Ascending aorta (tissue), 2 donors: ENCODE data around the gene TTLL11. TPM values are rescaled to one million over a fixed set of nuclear protein-coding genes. Genes with fewer than 3 reads are reported as not detected.

ENCODE experiments used
- DNase-seq, 2 donors: peaks; one replicate each; pipeline ENCODE4 v3.0.0-alpha.2; 2019; ENCODE audit warnings: low spot score in 2 of 2
- H3K27ac ChIP-seq, 2 donors: fragments of 200-600 bp; sonication (generic); one replicate each; pipeline ENCODE4 v1.5.1; 2016 to 2017; ENCODE audit warnings: mild to moderate bottlenecking in 1 of 2
- H3K27me3 ChIP-seq: fragments of 200-600 bp; sonication (generic); one replicate; pipeline ENCODE4 v1.5.1; 2017
- H3K36me3 ChIP-seq, 2 donors: fragments of 200-600 bp; sonication (generic); one replicate each; pipeline ENCODE4 v1.5.1; 2016
- H3K4me1 ChIP-seq, 2 donors: fragments of 200-600 bp; sonication (generic); one replicate each; pipeline ENCODE4 v1.5.1; 2016 to 2017; ENCODE audit warnings: mild to moderate bottlenecking in 1 of 2
- H3K4me3 ChIP-seq, 2 donors: fragments of 200-600 bp; sonication (generic); one replicate each; pipeline ENCODE4 v1.5.1; 2016 to 2017; ENCODE audit warnings: mild to moderate bottlenecking in 1 of 2
- H3K9me3 ChIP-seq, 2 donors: fragments of 200-600 bp; sonication (generic); one replicate each; pipeline ENCODE4 v1.5.1; 2016
- intact Hi-C: fragments of 100-400 bp; cut with DNase I; formaldehyde crosslinking; loops from one replicate; pipeline ENCODE4 v1.15.1; 2023
- total RNA-seq: library from RNA; depleted of rRNA; stranded (reverse); fragments of >200 nt; gene quantifications from one replicate; pipeline ENCODE4 v1.1.0, GENCODE V29; 2016
- TF ChIP-seq, protein P1 (sequence below), 3 experiments: fragments of 200-600 bp in 2 of 3; fragments of 450-650 bp in 1 of 3; sonication (generic) in 2 of 3; IDR thresholded peaks; one replicate each; pipeline ENCODE4 v1.5.1; 2016 to 2019; ENCODE audit warnings: antibody characterized with exemption in 3 of 3, mild to moderate bottlenecking in 1 of 3, moderate library complexity in 1 of 3

The TTLL11 gene
- total RNA-seq, 1 donor from 2014 or later = 18.5 TPM

DNA sequence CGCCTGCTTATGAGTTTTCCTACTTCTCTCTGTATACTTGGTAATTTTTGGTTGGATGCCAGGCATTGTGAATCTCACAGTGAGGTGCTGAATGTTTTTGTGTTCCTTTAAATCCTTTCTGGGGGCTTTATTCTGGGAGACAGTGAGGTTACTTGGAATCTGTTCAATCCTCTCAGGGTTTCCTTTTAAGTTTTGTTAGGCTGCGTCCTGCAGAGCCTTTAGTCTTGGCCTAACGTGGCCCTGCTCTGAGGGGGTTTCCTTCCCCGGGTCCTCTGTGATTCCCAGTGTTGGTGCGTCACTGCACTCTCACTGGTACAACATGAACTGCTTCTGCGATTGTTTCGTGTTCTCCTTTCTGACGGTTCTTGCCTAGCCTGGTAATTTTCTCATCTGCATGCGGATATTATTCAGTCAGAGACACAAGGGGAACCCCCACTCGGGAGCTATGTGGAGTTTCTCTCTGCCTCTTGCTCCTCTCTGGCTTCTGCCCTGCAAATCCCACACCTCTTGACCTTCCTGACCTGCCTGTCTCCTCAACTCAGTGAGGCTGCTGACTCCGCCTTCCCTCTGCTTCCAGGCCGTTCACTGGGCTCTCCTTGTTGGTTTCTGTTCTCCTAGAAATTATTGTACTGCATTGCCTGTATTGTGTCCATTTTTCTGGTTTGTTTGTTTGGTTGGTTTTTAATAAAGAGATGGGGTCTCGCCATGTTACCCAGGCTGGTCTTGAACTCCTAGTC, 313.6 kb downstream of the TTLL11 start:
- TF ChIP-seq, protein P1, sequence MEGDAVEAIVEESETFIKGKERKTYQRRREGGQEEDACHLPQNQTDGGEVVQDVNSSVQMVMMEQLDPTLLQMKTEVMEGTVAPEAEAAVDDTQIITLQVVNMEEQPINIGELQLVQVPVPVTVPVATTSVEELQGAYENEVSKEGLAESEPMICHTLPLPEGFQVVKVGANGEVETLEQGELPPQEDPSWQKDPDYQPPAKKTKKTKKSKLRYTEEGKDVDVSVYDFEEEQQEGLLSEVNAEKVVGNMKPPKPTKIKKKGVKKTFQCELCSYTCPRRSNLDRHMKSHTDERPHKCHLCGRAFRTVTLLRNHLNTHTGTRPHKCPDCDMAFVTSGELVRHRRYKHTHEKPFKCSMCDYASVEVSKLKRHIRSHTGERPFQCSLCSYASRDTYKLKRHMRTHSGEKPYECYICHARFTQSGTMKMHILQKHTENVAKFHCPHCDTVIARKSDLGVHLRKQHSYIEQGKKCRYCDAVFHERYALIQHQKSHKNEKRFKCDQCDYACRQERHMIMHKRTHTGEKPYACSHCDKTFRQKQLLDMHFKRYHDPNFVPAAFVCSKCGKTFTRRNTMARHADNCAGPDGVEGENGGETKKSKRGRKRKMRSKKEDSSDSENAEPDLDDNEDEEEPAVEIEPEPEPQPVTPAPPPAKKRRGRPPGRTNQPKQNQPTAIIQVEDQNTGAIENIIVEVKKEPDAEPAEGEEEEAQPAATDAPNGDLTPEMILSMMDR (IDR thresholded peaks at IDR 0.05) = no peak
- H3K9me3 ChIP-seq = no peaks in the 10 kb centered on the region
- intact Hi-C loops = no loop called here
- H3K4me1 ChIP-seq = no peaks in the 10 kb centered on the region
- DNase-seq = no peak
- H3K4me3 ChIP-seq = no peak overlapping the region
- peak overlapping the region in 1 of 2 donors; percentile 38 for H3K27ac ChIP-seq
- H3K36me3 ChIP-seq = peaks cover 74 to 81% of the 10 kb centered on the region in 2 donors
- H3K27me3 ChIP-seq = no peaks in the 10 kb centered on the region

DNA sequence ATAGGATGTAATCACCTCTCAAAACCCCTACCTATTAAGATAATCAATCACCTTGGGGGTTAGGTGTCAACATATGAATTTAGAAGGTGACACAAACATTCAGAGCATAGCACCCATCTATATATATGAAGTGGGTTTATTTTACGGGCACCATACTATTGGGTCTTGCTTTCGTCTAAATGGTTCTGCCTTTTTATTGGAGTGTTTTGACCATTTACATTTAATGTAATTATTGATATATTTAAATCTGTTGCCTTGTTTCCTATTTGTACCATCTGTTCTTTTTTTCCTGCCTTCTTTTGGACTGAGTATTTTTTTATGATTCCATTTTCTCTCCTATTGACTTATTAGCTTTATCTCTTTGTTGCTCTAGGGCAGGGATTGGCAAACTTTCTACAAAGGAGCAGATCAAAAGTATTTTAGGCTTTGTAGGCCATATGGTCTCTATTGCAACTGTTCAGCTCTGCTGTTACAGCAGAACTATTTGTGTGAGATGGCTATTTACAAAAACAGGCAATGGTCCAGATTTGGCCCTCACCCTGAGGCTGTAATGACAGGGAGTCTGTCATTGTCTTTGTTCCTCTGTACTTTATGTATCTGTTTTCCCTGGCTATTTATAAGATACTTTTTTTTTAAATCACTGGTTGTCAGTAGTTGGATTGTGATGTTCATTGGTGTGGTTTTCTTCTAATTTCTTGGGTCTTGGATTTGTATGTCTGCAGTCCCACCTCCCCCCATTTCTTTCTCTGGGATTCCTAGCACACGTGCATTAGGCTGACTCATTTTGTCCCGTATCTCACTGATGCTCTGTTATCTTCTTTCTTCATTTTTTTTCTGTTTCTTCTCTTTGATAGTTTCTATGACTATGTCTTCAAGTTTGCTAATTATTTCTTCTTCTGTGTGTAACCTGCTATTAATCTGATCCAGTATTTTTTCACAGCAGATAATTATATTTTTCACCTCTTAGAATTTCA, 314.6 kb downstream of the TTLL11 start:
- DNase-seq = no peak
- no peak overlapping the region for H3K27ac ChIP-seq
- H3K4me1 ChIP-seq = peaks cover 0 to 6% of the 10 kb centered on the region in 2 donors
- H3K27me3 ChIP-seq = no peaks in the 10 kb centered on the region
- peaks cover 76 to 81% of the 10 kb centered on the region in 2 donors for H3K36me3 ChIP-seq
- intact Hi-C loops = no loop called here
- no peaks in the 10 kb centered on the region for H3K9me3 ChIP-seq
- H3K4me3 ChIP-seq = no peak overlapping the region
- TF ChIP-seq, protein P1 (IDR thresholded peaks at IDR 0.05) = no peak

GRCh38 chr9:121776739-121777637, 316.1 kb downstream of the TTLL11 start:
- Histone ChIP-seq H3K4me1 (peaks cover 14 to 20% of the 10 kb centered on the region in 2 donors), H3K4me3 (no peak overlapping the region), H3K9me3 (no peaks in the 10 kb centered on the region), H3K27ac (peak overlapping the region in 1 of 2 donors; percentile 15), H3K36me3 (peaks cover 64 to 71% of the 10 kb centered on the region in 2 donors), H3K27me3 (no peaks in the 10 kb centered on the region)
- intact Hi-C loops = no loop called here
- TF ChIP-seq, protein P1 (IDR thresholded peaks at IDR 0.05) = no peak
- no peak for DNase-seq

GRCh38 chr9:121776001-121776738, 316.9 kb downstream of the TTLL11 start:
- H3K36me3 ChIP-seq = peaks cover 56 to 63% of the 10 kb centered on the region in 2 donors
- intact Hi-C loops = no loop called here
- H3K4me3 ChIP-seq = no peak overlapping the region
- peaks cover 22 to 27% of the 10 kb centered on the region in 2 donors for H3K4me1 ChIP-seq
- H3K27ac ChIP-seq = peak overlapping the region in 1 of 2 donors; percentile 15
- peak; percentile 3 to 61 for DNase-seq
- H3K27me3 ChIP-seq = no peaks in the 10 kb centered on the region
- no peaks in the 10 kb centered on the region for H3K9me3 ChIP-seq
- TF ChIP-seq, protein P1 (IDR thresholded peaks at IDR 0.05) = no peak
